Transverse colon (tissue), 3 donors: Measurements from ENCODE around the gene MAMSTR.

Experiments
- CTCF ChIP-seq, 5 experiments: fragments of 200-600 bp in 3 of 5; fragments of 450-650 bp in 2 of 5; sonication (generic) in 3 of 5; IDR thresholded peaks; 1 replicate in 2 of 5; 2 replicates in 3 of 5; pipeline ENCODE4 v1.5.1; 2016 to 2017; ENCODE audit warnings: antibody characterized with exemption in 5 of 5, inconsistent platforms in 3 of 5, mild to moderate bottlenecking in 2 of 5, moderate library complexity in 1 of 5
- POLR2A ChIP-seq: fragments of 450-650 bp; IDR thresholded peaks from one replicate; pipeline ENCODE4 v1.6.1; 2016; ENCODE audit warnings: antibody characterized with exemption, mild to moderate bottlenecking, moderate library complexity

- no peak for TF ChIP-seq CTCF (IDR thresholded peaks at IDR 0.05)
- TF ChIP-seq POLR2A, result no peak
These were observed 36.3 kb upstream of the MAMSTR start for GRCh38 chr19:48755787-48756186.
